Measurements from ENCODE around the gene OTUD5. TPM values are rescaled to one million over a fixed set of nuclear protein-coding genes. Genes with fewer than 3 reads are reported as not detected.

OTUD5 gene
- total RNA-seq, 1 experiment from 2014 or later, result 52.6 TPM

DNA sequence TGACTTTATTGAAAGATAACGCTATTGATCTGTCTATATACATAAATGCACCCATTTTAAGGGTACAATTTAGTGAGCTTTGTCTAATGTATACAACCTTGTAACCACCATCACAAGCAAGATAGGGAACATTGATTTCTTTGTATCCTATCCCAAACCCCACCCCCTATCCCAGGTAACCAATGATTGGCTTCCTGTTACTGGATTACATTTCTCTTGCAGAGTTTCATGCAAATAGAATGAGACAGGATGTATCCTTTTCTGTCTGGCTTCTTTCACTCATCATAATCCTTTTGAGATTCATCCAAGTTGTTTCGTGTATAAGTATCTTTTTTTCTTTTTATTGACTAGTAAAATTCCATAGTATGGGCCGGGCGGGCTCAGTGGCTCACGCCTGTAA is 46.3 kb upstream of the OTUD5 start (continued):
- TF ChIP-seq, protein P1, sequence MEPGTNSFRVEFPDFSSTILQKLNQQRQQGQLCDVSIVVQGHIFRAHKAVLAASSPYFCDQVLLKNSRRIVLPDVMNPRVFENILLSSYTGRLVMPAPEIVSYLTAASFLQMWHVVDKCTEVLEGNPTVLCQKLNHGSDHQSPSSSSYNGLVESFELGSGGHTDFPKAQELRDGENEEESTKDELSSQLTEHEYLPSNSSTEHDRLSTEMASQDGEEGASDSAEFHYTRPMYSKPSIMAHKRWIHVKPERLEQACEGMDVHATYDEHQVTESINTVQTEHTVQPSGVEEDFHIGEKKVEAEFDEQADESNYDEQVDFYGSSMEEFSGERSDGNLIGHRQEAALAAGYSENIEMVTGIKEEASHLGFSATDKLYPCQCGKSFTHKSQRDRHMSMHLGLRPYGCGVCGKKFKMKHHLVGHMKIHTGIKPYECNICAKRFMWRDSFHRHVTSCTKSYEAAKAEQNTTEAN (CRISPR knock-in tag; IDR thresholded peaks at IDR 0.05), result no peak
- TF ChIP-seq ATF1 (CRISPR knock-in tag; IDR thresholded peaks at IDR 0.05), result no peak
- TF ChIP-seq NR3C1 (CRISPR knock-in tag; conservative IDR thresholded peaks at IDR 0.05; ENCODE audit: low read depth), result no peak
- no peak for TF ChIP-seq GRHL2 (CRISPR knock-in tag; IDR thresholded peaks at IDR 0.05; ENCODE audit: insufficient replicate concordance, severe bottlenecking)
- TF ChIP-seq, protein P2, sequence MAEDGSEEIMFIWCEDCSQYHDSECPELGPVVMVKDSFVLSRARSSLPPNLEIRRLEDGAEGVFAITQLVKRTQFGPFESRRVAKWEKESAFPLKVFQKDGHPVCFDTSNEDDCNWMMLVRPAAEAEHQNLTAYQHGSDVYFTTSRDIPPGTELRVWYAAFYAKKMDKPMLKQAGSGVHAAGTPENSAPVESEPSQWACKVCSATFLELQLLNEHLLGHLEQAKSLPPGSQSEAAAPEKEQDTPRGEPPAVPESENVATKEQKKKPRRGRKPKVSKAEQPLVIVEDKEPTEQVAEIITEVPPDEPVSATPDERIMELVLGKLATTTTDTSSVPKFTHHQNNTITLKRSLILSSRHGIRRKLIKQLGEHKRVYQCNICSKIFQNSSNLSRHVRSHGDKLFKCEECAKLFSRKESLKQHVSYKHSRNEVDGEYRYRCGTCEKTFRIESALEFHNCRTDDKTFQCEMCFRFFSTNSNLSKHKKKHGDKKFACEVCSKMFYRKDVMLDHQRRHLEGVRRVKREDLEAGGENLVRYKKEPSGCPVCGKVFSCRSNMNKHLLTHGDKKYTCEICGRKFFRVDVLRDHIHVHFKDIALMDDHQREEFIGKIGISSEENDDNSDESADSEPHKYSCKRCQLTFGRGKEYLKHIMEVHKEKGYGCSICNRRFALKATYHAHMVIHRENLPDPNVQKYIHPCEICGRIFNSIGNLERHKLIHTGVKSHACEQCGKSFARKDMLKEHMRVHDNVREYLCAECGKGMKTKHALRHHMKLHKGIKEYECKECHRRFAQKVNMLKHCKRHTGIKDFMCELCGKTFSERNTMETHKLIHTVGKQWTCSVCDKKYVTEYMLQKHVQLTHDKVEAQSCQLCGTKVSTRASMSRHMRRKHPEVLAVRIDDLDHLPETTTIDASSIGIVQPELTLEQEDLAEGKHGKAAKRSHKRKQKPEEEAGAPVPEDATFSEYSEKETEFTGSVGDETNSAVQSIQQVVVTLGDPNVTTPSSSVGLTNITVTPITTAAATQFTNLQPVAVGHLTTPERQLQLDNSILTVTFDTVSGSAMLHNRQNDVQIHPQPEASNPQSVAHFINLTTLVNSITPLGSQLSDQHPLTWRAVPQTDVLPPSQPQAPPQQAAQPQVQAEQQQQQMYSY (CRISPR knock-in tag; IDR thresholded peaks at IDR 0.05), result no peak
- no peak for TF ChIP-seq MXD4 (CRISPR knock-in tag; IDR thresholded peaks at IDR 0.05; ENCODE audit: borderline replicate concordance)

DNA sequence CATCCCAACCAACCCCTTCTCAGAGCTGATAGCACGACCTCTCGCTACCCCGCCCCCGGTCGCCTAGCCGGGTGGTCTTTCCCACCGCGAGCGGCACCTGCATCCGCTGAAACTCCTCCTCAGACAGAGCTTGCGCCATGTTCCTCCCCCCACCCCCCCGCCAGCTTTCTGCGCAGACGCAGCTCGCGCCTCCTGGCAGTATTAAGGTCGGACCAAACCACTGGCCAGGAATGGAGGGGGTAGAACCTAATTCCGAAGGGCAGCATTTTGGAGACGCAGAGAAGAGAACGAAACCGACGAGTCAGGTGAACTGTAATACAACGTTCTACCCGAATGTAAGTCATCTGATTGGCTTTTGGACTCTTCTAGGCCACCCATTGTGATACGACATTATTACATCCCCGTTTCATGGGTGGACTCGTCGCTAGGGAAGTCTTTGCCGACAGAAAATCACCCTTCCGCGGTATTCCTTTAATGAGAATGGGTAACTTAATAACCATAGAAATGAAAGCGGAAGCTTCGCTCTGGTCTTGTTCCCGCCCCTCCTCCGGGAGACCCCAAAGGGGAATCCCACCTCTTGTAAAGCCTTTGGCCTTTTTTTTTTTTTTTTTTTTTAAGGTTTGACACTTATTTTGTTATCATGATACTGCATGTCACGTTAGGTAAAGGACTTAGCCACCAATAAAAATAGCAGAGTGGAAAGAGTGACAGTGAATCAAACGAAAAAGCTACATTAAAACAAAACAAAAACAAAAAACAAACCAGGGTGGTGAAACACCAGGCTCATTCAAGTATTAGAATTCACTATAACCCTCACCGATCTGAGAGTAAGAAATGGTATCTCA is 44.9 kb upstream of the OTUD5 start, which contains the start of gene GRIPAP1:
Gene GRIPAP1, minus strand, starts transcription at position 174 of the 845 bp plus-strand sequence. Its CDS starts 35 bp downstream, at position 139.
- DNase-seq (ENCODE audit: low spot score) (peak; percentile 68), ATAC-seq (peak; percentile 73)
- Mint-ChIP-seq H3K4me1 (peaks cover 11% of the 10 kb centered on the region), H3K36me3 (peaks cover 17% of the 10 kb centered on the region), H3K27me3 (ENCODE audit: low read depth) (no peaks in the 10 kb centered on the region), H3K27ac (peak within 1 kb of the TSS; percentile 99), H3K4me3 (peak within 1 kb of the TSS; percentile 99), H3K9me3 (no peaks in the 10 kb centered on the region)
- ChIA-PET CTCF (interaction anchor here (0.6 to 1.1 kb wide), 3 partner anchors 31 to 42 kb away, joined by 3 to 6 read pairs (median 4); partner anchors contain the start of gene KCND1), POLR2A (interaction anchor here (0.6 to 2.2 kb wide), 13 partner anchors 14 to 1352 kb away, joined by 3 to 10 read pairs (median 4); partner anchors contain the start of genes ELK1, KCND1, PQBP1 and TFE3)
- TF ChIP-seq CREB1 (CRISPR knock-in tag; IDR thresholded peaks at IDR 0.05) (no peak), ZNF263 (CRISPR knock-in tag; IDR thresholded peaks at IDR 0.05; ENCODE audit: low read depth) (no peak), SMAD3 (CRISPR knock-in tag; IDR thresholded peaks at IDR 0.05; ENCODE audit: borderline replicate concordance) (no peak), ATF1 (CRISPR knock-in tag; IDR thresholded peaks at IDR 0.05) (no peak)

DNA sequence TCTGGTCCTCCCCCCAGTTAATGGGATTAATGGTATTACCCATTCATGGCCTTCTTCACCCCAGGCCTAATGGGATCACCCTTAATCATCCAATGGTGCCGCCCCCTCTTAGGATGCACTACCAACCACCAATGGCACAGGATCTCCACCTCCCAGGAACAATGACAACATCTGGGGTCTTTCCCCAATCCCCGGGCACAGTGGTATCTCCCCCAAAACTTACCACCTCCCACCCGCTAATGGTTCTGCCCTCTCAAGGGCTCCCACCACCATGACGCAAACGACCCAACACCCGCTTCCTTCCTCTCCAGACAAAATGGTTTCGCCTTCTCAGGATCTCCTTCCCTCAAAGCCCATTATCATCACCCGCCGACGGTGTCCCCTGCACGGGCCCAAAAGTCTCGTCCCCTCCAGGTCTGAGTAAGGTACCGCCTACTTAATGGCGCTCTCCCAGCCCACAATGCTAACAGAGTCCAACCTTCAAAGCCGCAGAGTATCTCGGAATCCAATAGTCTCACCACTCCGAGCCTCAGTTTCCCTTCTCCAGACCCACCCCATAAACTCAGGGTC is 44.2 kb upstream of the OTUD5 start:
- Mint-ChIP-seq H3K9me3 (no peaks in the 10 kb centered on the region), H3K4me1 (peaks cover 11% of the 10 kb centered on the region), H3K27ac (peak overlapping the region; percentile 99), H3K27me3 (ENCODE audit: low read depth) (no peaks in the 10 kb centered on the region), H3K36me3 (peaks cover 24% of the 10 kb centered on the region), H3K4me3 (peak overlapping the region; percentile 99)
- ChIA-PET POLR2A (interaction anchor here (0.6 to 2.2 kb wide), 2 partner anchors 41 to 370 kb away, joined by 4 to 10 read pairs; partner anchors contain the start of gene TFE3), CTCF (interaction anchor here (0.6 to 1.1 kb wide), 3 partner anchors 30 to 42 kb away, joined by 3 to 6 read pairs (median 4); partner anchors contain the start of gene KCND1)
- peak; percentile 29 for DNase-seq (ENCODE audit: low spot score)
- TF ChIP-seq, protein P3, sequence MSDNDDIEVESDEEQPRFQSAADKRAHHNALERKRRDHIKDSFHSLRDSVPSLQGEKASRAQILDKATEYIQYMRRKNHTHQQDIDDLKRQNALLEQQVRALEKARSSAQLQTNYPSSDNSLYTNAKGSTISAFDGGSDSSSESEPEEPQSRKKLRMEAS (CRISPR knock-in tag; IDR thresholded peaks at IDR 0.05), result 0 out of 2 replicates have a peak, but pooled peaks have one; percentile 24
- TF ChIP-seq TEAD1 (CRISPR knock-in tag; IDR thresholded peaks at IDR 0.05), result no peak
- ATAC-seq, result peak; percentile 73

DNA sequence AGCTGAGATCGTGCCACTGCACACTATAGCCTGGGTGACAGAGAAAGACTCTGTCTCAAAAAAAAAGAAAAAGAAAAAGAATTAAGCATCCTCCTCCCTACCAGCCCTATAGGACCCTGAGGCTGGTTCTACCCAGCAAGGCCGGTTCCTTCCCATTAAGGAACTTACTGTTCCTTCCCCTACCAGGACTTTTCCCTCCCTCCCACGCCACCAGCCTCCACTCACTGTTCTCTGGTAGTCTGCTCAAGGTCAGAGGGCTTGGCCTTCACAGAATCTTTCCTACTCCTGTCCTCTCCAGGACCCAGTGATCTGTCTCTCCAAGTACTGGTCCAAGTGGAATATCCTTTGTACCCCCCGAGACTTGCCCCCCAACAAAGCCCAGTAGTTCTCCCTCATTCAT is 43.2 kb upstream of the OTUD5 start:
- H3K9me3 Mint-ChIP-seq, result no peaks in the 10 kb centered on the region
- CTCF ChIA-PET, result no interaction called here
- peaks cover 11% of the 10 kb centered on the region for H3K4me1 Mint-ChIP-seq
- no peak for TF ChIP-seq NFYB (CRISPR knock-in tag; conservative IDR thresholded peaks at IDR 0.05; ENCODE audit: low read depth)
- no peak for TF ChIP-seq ETV6 (CRISPR knock-in tag; IDR thresholded peaks at IDR 0.05)
- TF ChIP-seq TCF7 (CRISPR knock-in tag; IDR thresholded peaks at IDR 0.05; ENCODE audit: low read depth), result no peak
- TF ChIP-seq, protein P4, sequence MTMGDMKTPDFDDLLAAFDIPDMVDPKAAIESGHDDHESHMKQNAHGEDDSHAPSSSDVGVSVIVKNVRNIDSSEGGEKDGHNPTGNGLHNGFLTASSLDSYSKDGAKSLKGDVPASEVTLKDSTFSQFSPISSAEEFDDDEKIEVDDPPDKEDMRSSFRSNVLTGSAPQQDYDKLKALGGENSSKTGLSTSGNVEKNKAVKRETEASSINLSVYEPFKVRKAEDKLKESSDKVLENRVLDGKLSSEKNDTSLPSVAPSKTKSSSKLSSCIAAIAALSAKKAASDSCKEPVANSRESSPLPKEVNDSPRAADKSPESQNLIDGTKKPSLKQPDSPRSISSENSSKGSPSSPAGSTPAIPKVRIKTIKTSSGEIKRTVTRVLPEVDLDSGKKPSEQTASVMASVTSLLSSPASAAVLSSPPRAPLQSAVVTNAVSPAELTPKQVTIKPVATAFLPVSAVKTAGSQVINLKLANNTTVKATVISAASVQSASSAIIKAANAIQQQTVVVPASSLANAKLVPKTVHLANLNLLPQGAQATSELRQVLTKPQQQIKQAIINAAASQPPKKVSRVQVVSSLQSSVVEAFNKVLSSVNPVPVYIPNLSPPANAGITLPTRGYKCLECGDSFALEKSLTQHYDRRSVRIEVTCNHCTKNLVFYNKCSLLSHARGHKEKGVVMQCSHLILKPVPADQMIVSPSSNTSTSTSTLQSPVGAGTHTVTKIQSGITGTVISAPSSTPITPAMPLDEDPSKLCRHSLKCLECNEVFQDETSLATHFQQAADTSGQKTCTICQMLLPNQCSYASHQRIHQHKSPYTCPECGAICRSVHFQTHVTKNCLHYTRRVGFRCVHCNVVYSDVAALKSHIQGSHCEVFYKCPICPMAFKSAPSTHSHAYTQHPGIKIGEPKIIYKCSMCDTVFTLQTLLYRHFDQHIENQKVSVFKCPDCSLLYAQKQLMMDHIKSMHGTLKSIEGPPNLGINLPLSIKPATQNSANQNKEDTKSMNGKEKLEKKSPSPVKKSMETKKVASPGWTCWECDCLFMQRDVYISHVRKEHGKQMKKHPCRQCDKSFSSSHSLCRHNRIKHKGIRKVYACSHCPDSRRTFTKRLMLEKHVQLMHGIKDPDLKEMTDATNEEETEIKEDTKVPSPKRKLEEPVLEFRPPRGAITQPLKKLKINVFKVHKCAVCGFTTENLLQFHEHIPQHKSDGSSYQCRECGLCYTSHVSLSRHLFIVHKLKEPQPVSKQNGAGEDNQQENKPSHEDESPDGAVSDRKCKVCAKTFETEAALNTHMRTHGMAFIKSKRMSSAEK (CRISPR knock-in tag; IDR thresholded peaks at IDR 0.05; ENCODE audit: borderline replicate concordance), result no peak
- TF ChIP-seq, protein P5, sequence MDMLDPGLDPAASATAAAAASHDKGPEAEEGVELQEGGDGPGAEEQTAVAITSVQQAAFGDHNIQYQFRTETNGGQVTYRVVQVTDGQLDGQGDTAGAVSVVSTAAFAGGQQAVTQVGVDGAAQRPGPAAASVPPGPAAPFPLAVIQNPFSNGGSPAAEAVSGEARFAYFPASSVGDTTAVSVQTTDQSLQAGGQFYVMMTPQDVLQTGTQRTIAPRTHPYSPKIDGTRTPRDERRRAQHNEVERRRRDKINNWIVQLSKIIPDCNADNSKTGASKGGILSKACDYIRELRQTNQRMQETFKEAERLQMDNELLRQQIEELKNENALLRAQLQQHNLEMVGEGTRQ (CRISPR knock-in tag; IDR thresholded peaks at IDR 0.05), result no peak
- TF ChIP-seq ZNF671 (CRISPR knock-in tag; IDR thresholded peaks at IDR 0.05), result no peak

More for the DNA sequence above, 43.2 kb upstream of the OTUD5 start:
- H3K36me3 Mint-ChIP-seq, result peaks cover 30% of the 10 kb centered on the region
- H3K27me3 Mint-ChIP-seq (ENCODE audit: low read depth), result no peaks in the 10 kb centered on the region
- peak overlapping the region; percentile 99 for H3K4me3 Mint-ChIP-seq
- POLR2A ChIA-PET, result no interaction called here
- DNase-seq (ENCODE audit: low spot score) (no peak), ATAC-seq (no peak)
- peak overlapping the region; percentile 53; the same call in 1 of the 2 replicates for H3K27ac Mint-ChIP-seq
